A549 (cell line): ENCODE data around the gene TNFAIP3.

Experiments
- CBX2 ChIP-seq: fragments of 200-600 bp; sonication (generic); IDR thresholded peaks from 2 replicates; pipeline ENCODE4 v1.6.1; 2016; ENCODE audit warnings: low read depth, mild to moderate bottlenecking, borderline replicate concordance
- EP300 ChIP-seq, 2 experiments: fragments of >200 bp; sonication (Bioruptor Twin); formaldehyde crosslinking; IDR thresholded peaks; 2 replicates in 1 of 2; 3 replicates in 1 of 2; pipeline ENCODE4 v1.6.1; 2016 to 2017
- REST ChIP-seq: fragments of 200-600 bp; sonication (generic); IDR thresholded peaks from 2 replicates; pipeline ENCODE4 v1.6.1; 2016; ENCODE audit warnings: antibody characterized with exemption, mild to moderate bottlenecking, moderate library complexity
- TF ChIP-seq, protein P1 (sequence below): fragments of 450-650 bp; IDR thresholded peaks from 2 replicates; pipeline ENCODE4 v1.6.1; 2014; ENCODE audit warnings: antibody characterized with exemption
- TF ChIP-seq, protein P2 (sequence below): fragments of >200 bp; sonication (Bioruptor Twin); formaldehyde crosslinking; IDR thresholded peaks from 3 replicates; pipeline ENCODE4 v1.5.1; 2016

DNA sequence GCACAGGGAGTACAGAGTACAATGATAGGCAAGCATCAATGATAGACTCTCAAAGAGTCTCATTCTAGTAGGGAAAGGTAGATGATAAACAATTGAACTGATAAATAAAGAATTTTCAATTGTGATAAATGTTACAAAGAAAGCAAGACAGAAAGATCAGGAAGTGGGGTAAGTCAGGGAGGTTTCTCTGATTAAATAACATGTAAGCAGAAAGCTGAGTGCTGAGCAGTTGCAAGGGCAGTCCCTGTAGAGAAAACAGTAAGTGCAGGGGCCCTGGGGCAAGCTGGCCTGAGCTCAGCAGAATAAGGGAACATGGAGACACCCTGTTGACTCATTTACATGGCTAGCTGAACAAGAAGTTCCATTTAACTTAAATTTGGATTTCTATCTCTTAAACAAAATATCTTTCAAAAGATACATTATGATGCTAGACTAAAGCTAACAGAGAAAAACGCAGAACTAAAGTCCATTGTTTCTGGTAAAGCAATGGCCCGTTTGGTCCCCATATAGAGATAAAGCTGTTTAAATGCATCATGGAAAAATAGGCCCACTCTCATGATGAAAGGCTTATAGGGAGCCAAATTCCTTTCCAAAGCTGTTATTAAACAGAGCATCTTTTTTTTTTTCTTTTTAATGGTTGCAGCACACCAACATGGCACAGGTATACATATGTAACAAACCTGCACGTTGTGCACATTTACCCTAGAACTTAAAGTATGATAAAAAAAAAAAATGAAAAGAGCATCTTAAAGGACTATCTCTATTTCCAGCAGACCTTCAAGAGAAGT is 5.3 kb upstream of the TNFAIP3 start:
- no peak for TF ChIP-seq REST
- TF ChIP-seq, protein P1, sequence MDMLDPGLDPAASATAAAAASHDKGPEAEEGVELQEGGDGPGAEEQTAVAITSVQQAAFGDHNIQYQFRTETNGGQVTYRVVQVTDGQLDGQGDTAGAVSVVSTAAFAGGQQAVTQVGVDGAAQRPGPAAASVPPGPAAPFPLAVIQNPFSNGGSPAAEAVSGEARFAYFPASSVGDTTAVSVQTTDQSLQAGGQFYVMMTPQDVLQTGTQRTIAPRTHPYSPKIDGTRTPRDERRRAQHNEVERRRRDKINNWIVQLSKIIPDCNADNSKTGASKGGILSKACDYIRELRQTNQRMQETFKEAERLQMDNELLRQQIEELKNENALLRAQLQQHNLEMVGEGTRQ = no peak
- TF ChIP-seq CBX2 = no peak
- no peak for TF ChIP-seq EP300 (IDR thresholded peaks at IDR 0.05)
- TF ChIP-seq, protein P2, sequence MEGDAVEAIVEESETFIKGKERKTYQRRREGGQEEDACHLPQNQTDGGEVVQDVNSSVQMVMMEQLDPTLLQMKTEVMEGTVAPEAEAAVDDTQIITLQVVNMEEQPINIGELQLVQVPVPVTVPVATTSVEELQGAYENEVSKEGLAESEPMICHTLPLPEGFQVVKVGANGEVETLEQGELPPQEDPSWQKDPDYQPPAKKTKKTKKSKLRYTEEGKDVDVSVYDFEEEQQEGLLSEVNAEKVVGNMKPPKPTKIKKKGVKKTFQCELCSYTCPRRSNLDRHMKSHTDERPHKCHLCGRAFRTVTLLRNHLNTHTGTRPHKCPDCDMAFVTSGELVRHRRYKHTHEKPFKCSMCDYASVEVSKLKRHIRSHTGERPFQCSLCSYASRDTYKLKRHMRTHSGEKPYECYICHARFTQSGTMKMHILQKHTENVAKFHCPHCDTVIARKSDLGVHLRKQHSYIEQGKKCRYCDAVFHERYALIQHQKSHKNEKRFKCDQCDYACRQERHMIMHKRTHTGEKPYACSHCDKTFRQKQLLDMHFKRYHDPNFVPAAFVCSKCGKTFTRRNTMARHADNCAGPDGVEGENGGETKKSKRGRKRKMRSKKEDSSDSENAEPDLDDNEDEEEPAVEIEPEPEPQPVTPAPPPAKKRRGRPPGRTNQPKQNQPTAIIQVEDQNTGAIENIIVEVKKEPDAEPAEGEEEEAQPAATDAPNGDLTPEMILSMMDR = no peak
